Measurements from ENCODE around the gene MAML3.

Gene MAML3

GRCh38 chr4:140088323-140088967, 65.5 kb downstream of the MAML3 start:
- H2BK15ac ChIP-seq (ENCODE audit: low read length), result no peak overlapping the region
- no peak overlapping the region for H2AK5ac ChIP-seq (ENCODE audit: low read depth, low read length)
- H3K4me3 ChIP-seq (ENCODE audit: low read length in 2 of 2), result no peak overlapping the region
- no peak overlapping the region for H2BK12ac ChIP-seq (ENCODE audit: low read length)
- no peak overlapping the region for H3K23ac ChIP-seq (ENCODE audit: low read depth, low read length, poor library complexity)
- no peaks in the 10 kb centered on the region for H3K79me1 ChIP-seq (ENCODE audit: low read depth, low read length)
- H3K9ac ChIP-seq (ENCODE audit: low read depth, low read length, poor library complexity), result no peak overlapping the region
- no peak overlapping the region for H2AFZ ChIP-seq (ENCODE audit: low read length)
- no CpG with 5 or more reads among the region's 5 CpGs for WGBS, 2 donors (ENCODE audit: extremely low coverage in 2 of 2, insufficient read length in 2 of 2, insufficient replicate concordance in 1 of 2)
- H3K14ac ChIP-seq (ENCODE audit: low read length), result no peak overlapping the region
- no peak overlapping the region for H2BK5ac ChIP-seq (ENCODE audit: low read length)
- H2BK120ac ChIP-seq (ENCODE audit: low read depth, low read length), result no peak overlapping the region
- no peak overlapping the region for H4K8ac ChIP-seq (ENCODE audit: low read depth, low read length)
- no peaks in the 10 kb centered on the region for H3K36me3 ChIP-seq (replicated peaks in 1 of 2; ENCODE audit: control insufficient read depth in 2 of 2, insufficient read depth in 2 of 2, low read length in 2 of 2)
- H3K27me3 ChIP-seq (ENCODE audit: control insufficient read depth in 3 of 3, insufficient read depth in 3 of 3, low read depth in 1 of 3, low read length in 3 of 3), result no peaks in the 10 kb centered on the region
- no peak overlapping the region for H3K4ac ChIP-seq (ENCODE audit: low read length)
- no peak for DNase-seq (ENCODE audit: low spot score)
- H3K27ac ChIP-seq (replicated peaks; ENCODE audit: low read length), result no peak overlapping the region
- H3K4me2 ChIP-seq (ENCODE audit: insufficient read depth, low read length, poor library complexity, severe bottlenecking), result no peak overlapping the region
- no peak overlapping the region for H4K91ac ChIP-seq (ENCODE audit: low read depth, low read length, poor library complexity)
- H3K4me1 ChIP-seq (ENCODE audit: control insufficient read depth in 2 of 2, insufficient read depth in 1 of 2, low read depth in 1 of 2, low read length in 2 of 2), result peaks cover 16 to 20% of the 10 kb centered on the region in 2 donors
- peaks cover 0 to 3% of the 10 kb centered on the region in 2 donors for H3K9me3 ChIP-seq (replicated peaks in 1 of 2; ENCODE audit: control insufficient read depth in 2 of 2, insufficient read depth in 1 of 2, low read depth in 1 of 2, low read length in 2 of 2)
- H3K18ac ChIP-seq (ENCODE audit: low read length), result no peak overlapping the region

GRCh38 chr4:140085881-140086280, 68.1 kb downstream of the MAML3 start:
- no peak overlapping the region for H4K8ac ChIP-seq (ENCODE audit: low read depth, low read length)
- H3K4me2 ChIP-seq (ENCODE audit: insufficient read depth, low read length, poor library complexity, severe bottlenecking), result no peak overlapping the region
- H3K4me3 ChIP-seq (ENCODE audit: low read length in 2 of 2), result no peak overlapping the region
- no CpG with 5 or more reads among the region's 4 CpGs for WGBS, 2 donors (ENCODE audit: extremely low coverage in 2 of 2, insufficient read length in 2 of 2, insufficient replicate concordance in 1 of 2)
- no peaks in the 10 kb centered on the region for H3K27me3 ChIP-seq (ENCODE audit: control insufficient read depth in 3 of 3, insufficient read depth in 3 of 3, low read depth in 1 of 3, low read length in 3 of 3)
- no peak overlapping the region for H3K23ac ChIP-seq (ENCODE audit: low read depth, low read length, poor library complexity)
- no peak overlapping the region for H2BK15ac ChIP-seq (ENCODE audit: low read length)
- no peak overlapping the region for H2AFZ ChIP-seq (ENCODE audit: low read length)
- no peak overlapping the region for H3K27ac ChIP-seq (replicated peaks; ENCODE audit: low read length)
- no peak overlapping the region for H3K4ac ChIP-seq (ENCODE audit: low read length)
- H3K36me3 ChIP-seq (replicated peaks in 1 of 2; ENCODE audit: control insufficient read depth in 2 of 2, insufficient read depth in 2 of 2, low read length in 2 of 2), result no peaks in the 10 kb centered on the region
- no peak overlapping the region for H2BK5ac ChIP-seq (ENCODE audit: low read length)
- DNase-seq (ENCODE audit: low spot score), result no peak
- no peak overlapping the region for H3K14ac ChIP-seq (ENCODE audit: low read length)
- no peaks in the 10 kb centered on the region for H3K79me1 ChIP-seq (ENCODE audit: low read depth, low read length)
- H4K91ac ChIP-seq (ENCODE audit: low read depth, low read length, poor library complexity), result no peak overlapping the region
- no peak overlapping the region for H2AK5ac ChIP-seq (ENCODE audit: low read depth, low read length)
- no peak overlapping the region for H2BK120ac ChIP-seq (ENCODE audit: low read depth, low read length)
- H3K18ac ChIP-seq (ENCODE audit: low read length), result no peak overlapping the region
- H2BK12ac ChIP-seq (ENCODE audit: low read length), result no peak overlapping the region
- H3K9ac ChIP-seq (ENCODE audit: low read depth, low read length, poor library complexity), result no peak overlapping the region
- H3K4me1 ChIP-seq (ENCODE audit: control insufficient read depth in 2 of 2, insufficient read depth in 1 of 2, low read depth in 1 of 2, low read length in 2 of 2), result peaks cover 19 to 28% of the 10 kb centered on the region in 2 donors
- H3K9me3 ChIP-seq (replicated peaks in 1 of 2; ENCODE audit: control insufficient read depth in 2 of 2, insufficient read depth in 1 of 2, low read depth in 1 of 2, low read length in 2 of 2), result peaks cover 0 to 3% of the 10 kb centered on the region in 2 donors

GRCh38 chr4:140085062-140085622, 68.8 kb downstream of the MAML3 start:
- Histone ChIP-seq H2AK5ac (ENCODE audit: low read depth, low read length) (no peak overlapping the region), H2BK5ac (ENCODE audit: low read length) (no peak overlapping the region), H4K91ac (ENCODE audit: low read depth, low read length, poor library complexity) (no peak overlapping the region), H3K9ac (ENCODE audit: low read depth, low read length, poor library complexity) (no peak overlapping the region), H3K18ac (ENCODE audit: low read length) (no peak overlapping the region), H3K4ac (ENCODE audit: low read length) (no peak overlapping the region), H2AFZ (ENCODE audit: low read length) (no peak overlapping the region), H3K4me1 (ENCODE audit: control insufficient read depth in 2 of 2, insufficient read depth in 1 of 2, low read depth in 1 of 2, low read length in 2 of 2) (peaks cover 18 to 31% of the 10 kb centered on the region in 2 donors), H3K14ac (ENCODE audit: low read length) (no peak overlapping the region), H3K23ac (ENCODE audit: low read depth, low read length, poor library complexity) (no peak overlapping the region), H2BK12ac (ENCODE audit: low read length) (no peak overlapping the region), H3K9me3 (replicated peaks in 1 of 2; ENCODE audit: control insufficient read depth in 2 of 2, insufficient read depth in 1 of 2, low read depth in 1 of 2, low read length in 2 of 2) (peaks cover 0 to 3% of the 10 kb centered on the region in 2 donors), H4K8ac (ENCODE audit: low read depth, low read length) (no peak overlapping the region), H3K4me3 (ENCODE audit: low read length in 2 of 2) (no peak overlapping the region), H3K36me3 (replicated peaks in 1 of 2; ENCODE audit: control insufficient read depth in 2 of 2, insufficient read depth in 2 of 2, low read length in 2 of 2) (no peaks in the 10 kb centered on the region), H3K79me1 (ENCODE audit: low read depth, low read length) (no peaks in the 10 kb centered on the region), H2BK120ac (ENCODE audit: low read depth, low read length) (no peak overlapping the region), H3K27me3 (ENCODE audit: control insufficient read depth in 3 of 3, insufficient read depth in 3 of 3, low read depth in 1 of 3, low read length in 3 of 3) (no peaks in the 10 kb centered on the region), H2BK15ac (ENCODE audit: low read length) (no peak overlapping the region), H3K27ac (replicated peaks; ENCODE audit: low read length) (no peak overlapping the region), H3K4me2 (ENCODE audit: insufficient read depth, low read length, poor library complexity, severe bottlenecking) (no peak overlapping the region)
- WGBS, 2 donors (ENCODE audit: extremely low coverage in 2 of 2, insufficient read length in 2 of 2, insufficient replicate concordance in 1 of 2), result no CpG with 5 or more reads among the region's 9 CpGs
- no peak for DNase-seq (ENCODE audit: low spot score)

GRCh38 chr4:140084385-140084784, 69.6 kb downstream of the MAML3 start:
- peaks cover 17 to 35% of the 10 kb centered on the region in 2 donors for H3K4me1 ChIP-seq (ENCODE audit: control insufficient read depth in 2 of 2, insufficient read depth in 1 of 2, low read depth in 1 of 2, low read length in 2 of 2)
- WGBS, 2 donors (ENCODE audit: extremely low coverage in 2 of 2, insufficient read length in 2 of 2, insufficient replicate concordance in 1 of 2), result 100% methylated on average over 1 to 3 of the region's 5 CpGs

More at GRCh38 chr4:140084385-140084784, 69.6 kb downstream of the MAML3 start:
- Histone ChIP-seq H2BK15ac (ENCODE audit: low read length) (no peak overlapping the region), H3K23ac (ENCODE audit: low read depth, low read length, poor library complexity) (no peak overlapping the region), H2BK12ac (ENCODE audit: low read length) (no peak overlapping the region), H3K79me1 (ENCODE audit: low read depth, low read length) (no peaks in the 10 kb centered on the region), H4K91ac (ENCODE audit: low read depth, low read length, poor library complexity) (no peak overlapping the region), H3K14ac (ENCODE audit: low read length) (no peak overlapping the region), H3K9me3 (replicated peaks in 1 of 2; ENCODE audit: control insufficient read depth in 2 of 2, insufficient read depth in 1 of 2, low read depth in 1 of 2, low read length in 2 of 2) (peaks cover 0 to 3% of the 10 kb centered on the region in 2 donors), H4K8ac (ENCODE audit: low read depth, low read length) (no peak overlapping the region), H2AFZ (ENCODE audit: low read length) (no peak overlapping the region), H3K9ac (ENCODE audit: low read depth, low read length, poor library complexity) (no peak overlapping the region), H3K4ac (ENCODE audit: low read length) (no peak overlapping the region), H2BK120ac (ENCODE audit: low read depth, low read length) (no peak overlapping the region), H2AK5ac (ENCODE audit: low read depth, low read length) (no peak overlapping the region), H3K27me3 (ENCODE audit: control insufficient read depth in 3 of 3, insufficient read depth in 3 of 3, low read depth in 1 of 3, low read length in 3 of 3) (no peaks in the 10 kb centered on the region), H3K27ac (replicated peaks; ENCODE audit: low read length) (no peak overlapping the region), H3K4me2 (ENCODE audit: insufficient read depth, low read length, poor library complexity, severe bottlenecking) (no peak overlapping the region), H3K36me3 (replicated peaks in 1 of 2; ENCODE audit: control insufficient read depth in 2 of 2, insufficient read depth in 2 of 2, low read length in 2 of 2) (no peaks in the 10 kb centered on the region), H3K4me3 (ENCODE audit: low read length in 2 of 2) (no peak overlapping the region), H2BK5ac (ENCODE audit: low read length) (no peak overlapping the region), H3K18ac (ENCODE audit: low read length) (no peak overlapping the region)
- no peak for DNase-seq (ENCODE audit: low spot score)
